WTC11 (cell line): ENCODE data around the gene SNAI1. TPM values are rescaled to one million over a fixed set of nuclear protein-coding genes. Genes with fewer than 3 reads are reported as not detected.

Source experiments
- ATAC-seq: fragments of 200-7000 bp; cut with Tn5 transposase; 2 replicates; pipeline ENCODE4 v1.10.0; 2021; ENCODE audit warnings: mild to moderate bottlenecking, moderate library complexity
- CTCF ChIA-PET: fragments of 300-600 bp; sonication (Branson Sonifier 250); formaldehyde crosslinking; loops from one replicate; lab custom pipeline; 2021; ENCODE audit warnings: antibody characterized with exemption; lab: Charles Lee
- POLR2A ChIA-PET: fragments of 350-600 bp; sonication (Branson Sonifier 250); formaldehyde crosslinking; loops from one replicate; lab custom pipeline; 2021; ENCODE audit warnings: antibody characterized with exemption; lab: Charles Lee
- DNase-seq: peaks from one replicate; pipeline ENCODE4 v3.0.0; 2021; ENCODE audit warnings: low spot score
- H3K27ac Mint-ChIP-seq: 2 replicates; pipeline ENCODE4 v1.8.0; 2021; ENCODE audit warnings: mixed read lengths
- H3K27me3 Mint-ChIP-seq: 2 replicates; pipeline ENCODE4 v1.8.0; 2021; ENCODE audit warnings: low read depth, mild to moderate bottlenecking, moderate library complexity, mixed read lengths
- H3K36me3 Mint-ChIP-seq: 2 replicates; pipeline ENCODE4 v1.8.0; 2021; ENCODE audit warnings: mixed read lengths
- H3K4me1 Mint-ChIP-seq: 2 replicates; pipeline ENCODE4 v1.8.0; 2022; ENCODE audit warnings: mixed read lengths
- H3K4me3 Mint-ChIP-seq: 2 replicates; pipeline ENCODE4 v1.8.0; 2021; ENCODE audit warnings: mild to moderate bottlenecking, moderate library complexity, mixed read lengths
- H3K9me3 Mint-ChIP-seq: 2 replicates; pipeline ENCODE4 v1.8.0; 2021; ENCODE audit warnings: mixed read lengths
- AR ChIP-seq: fragments of 250-450 bp; sonication (Bioruptor Pico); IDR thresholded peaks from 2 replicates; pipeline ENCODE4 v1.9.0; 2021; ENCODE audit warnings: mild to moderate bottlenecking
- ATF3 ChIP-seq: sonication (generic); formaldehyde crosslinking; conservative IDR thresholded peaks from 2 replicates; pipeline ENCODE4 v1.8.1; 2022; ENCODE audit warnings: mild to moderate bottlenecking, missing genetic modification reagents
- CBFB ChIP-seq: sonication (generic); formaldehyde crosslinking; IDR thresholded peaks from 2 replicates; pipeline ENCODE4 v1.8.1; 2022; ENCODE audit warnings: mild to moderate bottlenecking, low read depth, missing genetic modification reagents
- CTCF ChIP-seq: fragments of 200-600 bp; IDR thresholded peaks from 2 replicates; pipeline ENCODE4 v1.8.0; 2022; ENCODE audit warnings: antibody characterized with exemption
- E2F4 ChIP-seq: sonication (generic); formaldehyde crosslinking; IDR thresholded peaks from 2 replicates; pipeline ENCODE4 v1.8.1; 2022; ENCODE audit warnings: low read depth, mild to moderate bottlenecking, moderate library complexity, missing genetic modification reagents, borderline replicate concordance
- ETV6 ChIP-seq: sonication (generic); formaldehyde crosslinking; IDR thresholded peaks from 2 replicates; pipeline ENCODE4 v1.8.1; 2022; ENCODE audit warnings: mild to moderate bottlenecking, missing genetic modification reagents
- FOXK1 ChIP-seq: sonication (generic); formaldehyde crosslinking; IDR thresholded peaks from 2 replicates; pipeline ENCODE4 v1.8.0; 2022; ENCODE audit warnings: mild to moderate bottlenecking, moderate library complexity, missing genetic modification reagents
- GRHL2 ChIP-seq: fragments of 250-450 bp; sonication (Bioruptor Pico); IDR thresholded peaks from 2 replicates; pipeline ENCODE4 v1.8.0; 2022; ENCODE audit warnings: mild to moderate bottlenecking, moderate library complexity; ENCODE audit not compliant: insufficient replicate concordance, severe bottlenecking
- JUN ChIP-seq: sonication (generic); formaldehyde crosslinking; IDR thresholded peaks from 2 replicates; pipeline ENCODE4 v1.8.0; 2023; ENCODE audit warnings: mild to moderate bottlenecking, missing genetic modification reagents
- KAT7 ChIP-seq: sonication (generic); formaldehyde crosslinking; IDR thresholded peaks from 2 replicates; pipeline ENCODE4 v1.8.1; 2023; ENCODE audit warnings: missing genetic modification reagents, mild to moderate bottlenecking, borderline replicate concordance
- NFATC4 ChIP-seq: fragments of 250-450 bp; sonication (Bioruptor Pico); IDR thresholded peaks from 2 replicates; pipeline ENCODE4 v1.9.0; 2021; ENCODE audit warnings: mild to moderate bottlenecking
- NFYB ChIP-seq: sonication (generic); formaldehyde crosslinking; conservative IDR thresholded peaks from 2 replicates; pipeline ENCODE4 v1.8.0; 2022; ENCODE audit warnings: low read depth, missing genetic modification reagents
- PREB ChIP-seq: sonication (generic); formaldehyde crosslinking; IDR thresholded peaks from 2 replicates; pipeline ENCODE4 v1.8.1; 2022; ENCODE audit warnings: mild to moderate bottlenecking, missing genetic modification reagents, moderate library complexity, borderline replicate concordance
- PRRX2 ChIP-seq: fragments of 250-450 bp; sonication (Bioruptor Pico); IDR thresholded peaks from 2 replicates; pipeline ENCODE4 v1.8.0; 2021; ENCODE audit warnings: mild to moderate bottlenecking
- RORB ChIP-seq: fragments of 250-450 bp; sonication (Bioruptor Pico); IDR thresholded peaks from 2 replicates; pipeline ENCODE4 v1.9.0; 2021; ENCODE audit warnings: mild to moderate bottlenecking
- TEAD4 ChIP-seq: sonication (generic); formaldehyde crosslinking; IDR thresholded peaks from 2 replicates; pipeline ENCODE4 v1.8.0; 2022; ENCODE audit warnings: mild to moderate bottlenecking, missing genetic modification reagents
- ZNF281 ChIP-seq: sonication (generic); formaldehyde crosslinking; IDR thresholded peaks from 2 replicates; pipeline ENCODE4 v1.8.0; 2023; ENCODE audit warnings: mild to moderate bottlenecking, missing genetic modification reagents
- ZNF396 ChIP-seq: fragments of 250-450 bp; sonication (Bioruptor Pico); IDR thresholded peaks from 2 replicates; pipeline ENCODE4 v1.8.0; 2021; ENCODE audit warnings: mild to moderate bottlenecking, moderate library complexity, borderline replicate concordance
- ZNF416 ChIP-seq: fragments of 250-450 bp; sonication (Bioruptor Pico); IDR thresholded peaks from 2 replicates; pipeline ENCODE4 v1.9.0; 2021; ENCODE audit warnings: mild to moderate bottlenecking, inconsistent platforms
- ZNF423 ChIP-seq: fragments of 250-450 bp; sonication (Bioruptor Pico); IDR thresholded peaks from 2 replicates; pipeline ENCODE4 v2.1.2; 2022; ENCODE audit warnings: mild to moderate bottlenecking, moderate library complexity
- total RNA-seq: library from RNA; stranded (reverse); gene quantifications from 3 replicates; pipeline ENCODE4 v1.2.3, GENCODE V29; 2021

SNAI1 gene
- total RNA-seq, 1 experiment from 2014 or later: 7.9 TPM

GRCh38 chr20:49969234-49969633, 13.5 kb upstream of the SNAI1 start:
- peaks cover 12% of the 10 kb centered on the region for H3K4me1 Mint-ChIP-seq
- no peak for TF ChIP-seq PREB
- no peak for TF ChIP-seq ZNF281 (CRISPR knock-in tag)
- no peak for TF ChIP-seq FOXK1 (CRISPR knock-in tag)
- TF ChIP-seq NFYB: no peak
- TF ChIP-seq, all 79 proteins: peak for 0
- no peak for ATAC-seq
- ChIA-PET POLR2A (no interaction called here), CTCF (interaction anchor here (5.7 kb wide), 1 partner anchor 102 kb away, joined by 24 read pairs; no protein-coding TSS in a partner anchor)
- H3K27ac Mint-ChIP-seq: no peak overlapping the region
- DNase-seq: no peak
- H3K36me3 Mint-ChIP-seq: no peaks in the 10 kb centered on the region
- H3K4me3 Mint-ChIP-seq: no peak overlapping the region
- H3K27me3 Mint-ChIP-seq: no peaks in the 10 kb centered on the region
- H3K9me3 Mint-ChIP-seq: no peaks in the 10 kb centered on the region

- CTCF ChIA-PET: interaction anchor here (1.1 to 5.7 kb wide), 2 partner anchors 9 to 101 kb away, joined by 8 to 24 read pairs; no protein-coding TSS in a partner anchor
- POLR2A ChIA-PET: no interaction called here
- H3K9me3 Mint-ChIP-seq: no peaks in the 10 kb centered on the region
- ATAC-seq (no peak), DNase-seq (no peak)
- peaks cover 11% of the 10 kb centered on the region for H3K4me1 Mint-ChIP-seq
- H3K27me3 Mint-ChIP-seq: no peaks in the 10 kb centered on the region
- H3K4me3 Mint-ChIP-seq: no peak overlapping the region
- no peak overlapping the region for H3K27ac Mint-ChIP-seq
- H3K36me3 Mint-ChIP-seq: no peaks in the 10 kb centered on the region
- TF ChIP-seq PRRX2 (CRISPR knock-in tag) (no peak), ZNF416 (CRISPR knock-in tag) (no peak), CTCF (no peak), JUN (no peak), TEAD4 (CRISPR knock-in tag) (no peak), CBFB (CRISPR knock-in tag) (no peak), GRHL2 (no peak), ZNF396 (CRISPR knock-in tag) (no peak), NFATC4 (CRISPR knock-in tag) (no peak), RORB (no peak), ZNF423 (CRISPR knock-in tag) (no peak), E2F4 (CRISPR knock-in tag) (no peak), KAT7 (CRISPR knock-in tag) (no peak), ATF3 (CRISPR knock-in tag) (no peak), AR (CRISPR knock-in tag) (no peak), ETV6 (CRISPR knock-in tag) (no peak), ZNF281 (CRISPR knock-in tag) (no peak)
Measured at GRCh38 chr20:49969946-49970345, 12.8 kb upstream of the SNAI1 start.
